Pancreas (tissue), 10 donors: Measurements from ENCODE around the gene ANKRD28. TPM values are rescaled to one million over a fixed set of nuclear protein-coding genes. Genes with fewer than 3 reads are reported as not detected.

ENCODE experiments used
- ATAC-seq, 4 donors: fragments of 200-7000 bp; cut with Tn5 transposase; one replicate each; pipeline versions ENCODE4 v1.8.0 to v1.9.1; 2020; ENCODE audit warnings: mild to moderate bottlenecking in 4 of 4, moderate library complexity in 4 of 4
- DNase-seq, 6 donors: peaks; one replicate each; pipeline ENCODE4 v3.0.0-alpha.2; 2020
- FAIRE-seq: peaks from 2 replicates; lab custom pipeline; 2012; peaks lifted over from hg19 to GRCh38; lab: Jason Lieb, UNC
- H3K27ac ChIP-seq, 4 donors: fragments of 200-600 bp; sonication (generic); 1 replicate in 3 of 4; 2 replicates in 1 of 4; pipeline versions ENCODE4 v1.5.0 to v1.8.0; 2020
- H3K27me3 ChIP-seq, 4 donors: fragments of 200-600 bp; one replicate each; pipeline ENCODE4 v1.8.0; 2021
- H3K36me3 ChIP-seq, 3 donors: fragments of 200-600 bp; sonication (generic) in 1 of 3; one replicate each; pipeline versions ENCODE4 v1.5.0 to v1.8.0; 2020 to 2021
- H3K4me1 ChIP-seq, 3 donors: fragments of 200-600 bp; one replicate each; pipeline ENCODE4 v1.8.0; 2021
- H3K4me3 ChIP-seq, 4 donors: fragments of 200-600 bp; sonication (generic) in 2 of 4; one replicate each; pipeline versions ENCODE4 v1.5.0 to v1.8.0; 2020 to 2021
- H3K9me3 ChIP-seq, 4 donors: fragments of 200-600 bp; one replicate each; pipeline ENCODE4 v1.8.0; 2021
- CTCF ChIP-seq, 4 donors: fragments of 200-600 bp; sonication (generic) in 3 of 4; IDR thresholded peaks; one replicate each; pipeline versions ENCODE4 v1.5.0 to v1.8.0; 2021; ENCODE audit warnings: antibody characterized with exemption in 4 of 4
- WGBS, 2 donors: extraction: QIAGEN DNeasy Blood & Tissue Kit; methylation state at CpG; one replicate each; pipeline ENCODE4 v1.1.7; 2013; 5-methylcytosine and 5-hydroxymethylcytosine counted together
- intact Hi-C, 3 donors: fragments of 100-400 bp; cut with DNase I; formaldehyde crosslinking; loops; one replicate each; pipeline versions ENCODE4 v1.11.1 to v1.14.2; 2022
- polyA plus RNA-seq, 2 donors: library from polyadenylated mRNA; stranded (reverse); fragments of 200-250 nt; gene quantifications; one replicate each; pipeline ENCODE4 v1.2.3, GENCODE V29; 2013
- total RNA-seq, 6 donors: library from RNA; stranded (reverse); fragmentation: NEBNext Ultra II Directional in 4 of 6; extraction: Animal tissue kit (Norgen Biotek cat#: 25700) in 4 of 6; gene quantifications; one replicate each; pipeline versions ENCODE4 v1.2.1 to v1.2.4, GENCODE V29; 2021 to 2023
- donor health status: healthy with polysubstance abuse.
- donor health status: DM: no; HTN: no; CAD: no; lungs with moderate emphysema.
- donor health status: DM: no; HTN: no; CAD: no.
- donor health status: control.
- donor health status: control.
- donor health status: Bipolar disorder and iron deficiency.
- donor health status: DM: yes; HTN: yes; CAD: no.
- donor health status: DM: no; HTN: no; CAD: no.
- donor health status: DM: no; HTN: no; CAD: no.
- donor health status: DM: yes; HTN: yes; CAD: no.

Gene ANKRD28
- total and polyA plus RNA-seq, 8 donors: 9.5 to 40.5 (median 29.6) TPM

GRCh38 chr3:15707779-15708178 lies 90.0 kb downstream of the ANKRD28 start:
- ATAC-seq: no peak

GRCh38 chr3:15703346-15703745 lies 94.4 kb downstream of the ANKRD28 start:
- ATAC-seq: no peak
- Histone ChIP-seq H3K4me1 (no peaks in the 10 kb centered on the region), H3K9me3 (no peaks in the 10 kb centered on the region), H3K27ac (no peak overlapping the region), H3K36me3 (peaks cover 0 to 7% (median 6%) of the 10 kb centered on the region in 3 donors), H3K4me3 (no peak overlapping the region), H3K27me3 (no peaks in the 10 kb centered on the region)
- WGBS, 2 donors: 90 to 97% methylated on average over 2 of the region's 2 CpGs
- TF ChIP-seq CTCF (IDR thresholded peaks at IDR 0.05): no peak
- intact Hi-C loops: no loop called here
- DNase-seq: no peak
- FAIRE-seq: no peak

More at GRCh38 chr3:15707779-15708178, 90.0 kb downstream of the ANKRD28 start:
- 31 to 46% methylated on average over 1 of the region's 1 CpG for WGBS, 2 donors
- no peak for FAIRE-seq
- Histone ChIP-seq H3K27ac (no peak overlapping the region), H3K27me3 (no peaks in the 10 kb centered on the region), H3K9me3 (no peaks in the 10 kb centered on the region), H3K4me3 (no peak overlapping the region), H3K36me3 (peaks cover 5 to 18% (median 8%) of the 10 kb centered on the region in 3 donors), H3K4me1 (no peaks in the 10 kb centered on the region)
- TF ChIP-seq CTCF (IDR thresholded peaks at IDR 0.05): no peak
- no peak for DNase-seq
- intact Hi-C loops: no loop called here

- Histone ChIP-seq H3K36me3 (peaks cover 0 to 9% (median 8%) of the 10 kb centered on the region in 3 donors), H3K27me3 (no peaks in the 10 kb centered on the region), H3K9me3 (no peaks in the 10 kb centered on the region), H3K4me1 (no peaks in the 10 kb centered on the region), H3K27ac (no peak overlapping the region), H3K4me3 (no peak overlapping the region)
- no peak for TF ChIP-seq CTCF (IDR thresholded peaks at IDR 0.05)
- intact Hi-C loops: no loop called here
- WGBS, 2 donors: 83 to 87% methylated on average over 1 of the region's 1 CpG
- ATAC-seq (no peak), FAIRE-seq (no peak), DNase-seq (no peak)
These were observed 103.2 kb downstream of the ANKRD28 start for GRCh38 chr3:15694628-15695027.

- H3K36me3 ChIP-seq: peaks cover 8 to 21% (median 8%) of the 10 kb centered on the region in 3 donors
- no peaks in the 10 kb centered on the region for H3K27me3 ChIP-seq
- WGBS, 2 donors: 0 to 100% methylated on average over 1 of the region's 1 CpG
- H3K9me3 ChIP-seq: no peaks in the 10 kb centered on the region
- no peak overlapping the region for H3K27ac ChIP-seq
- ATAC-seq: peak in 1 of 4 donors; percentile 40
- no peak for DNase-seq
- no peak overlapping the region for H3K4me3 ChIP-seq
- no peak for TF ChIP-seq CTCF (IDR thresholded peaks at IDR 0.05)
- no peaks in the 10 kb centered on the region for H3K4me1 ChIP-seq
- FAIRE-seq: no peak
- intact Hi-C loops: no loop called here
These were observed 104.4 kb downstream of the ANKRD28 start for GRCh38 chr3:15693355-15693754.

- FAIRE-seq (no peak), ATAC-seq (no peak), DNase-seq (no peak)
- H3K9me3 ChIP-seq: no peaks in the 10 kb centered on the region
- WGBS, 2 donors: 91 to 97% methylated on average over 5 of the region's 5 CpGs
- H3K27ac ChIP-seq: no peak overlapping the region
- H3K27me3 ChIP-seq: no peaks in the 10 kb centered on the region
- no peaks in the 10 kb centered on the region for H3K4me1 ChIP-seq
- H3K36me3 ChIP-seq: peaks cover 8 to 24% (median 12%) of the 10 kb centered on the region in 3 donors
- intact Hi-C loops: no loop called here
- TF ChIP-seq CTCF (IDR thresholded peaks at IDR 0.05): no peak
- H3K4me3 ChIP-seq: no peak overlapping the region
These were observed 107.0 kb downstream of the ANKRD28 start for GRCh38 chr3:15690748-15691147.
